Measurements from ENCODE around the gene APMAP.
"Not testable (repeated sequence)": the region's sequence is repeated elsewhere in the genome, so short reads cannot be mapped to it uniquely, and the experiment has no call there.

Gene APMAP

DNA sequence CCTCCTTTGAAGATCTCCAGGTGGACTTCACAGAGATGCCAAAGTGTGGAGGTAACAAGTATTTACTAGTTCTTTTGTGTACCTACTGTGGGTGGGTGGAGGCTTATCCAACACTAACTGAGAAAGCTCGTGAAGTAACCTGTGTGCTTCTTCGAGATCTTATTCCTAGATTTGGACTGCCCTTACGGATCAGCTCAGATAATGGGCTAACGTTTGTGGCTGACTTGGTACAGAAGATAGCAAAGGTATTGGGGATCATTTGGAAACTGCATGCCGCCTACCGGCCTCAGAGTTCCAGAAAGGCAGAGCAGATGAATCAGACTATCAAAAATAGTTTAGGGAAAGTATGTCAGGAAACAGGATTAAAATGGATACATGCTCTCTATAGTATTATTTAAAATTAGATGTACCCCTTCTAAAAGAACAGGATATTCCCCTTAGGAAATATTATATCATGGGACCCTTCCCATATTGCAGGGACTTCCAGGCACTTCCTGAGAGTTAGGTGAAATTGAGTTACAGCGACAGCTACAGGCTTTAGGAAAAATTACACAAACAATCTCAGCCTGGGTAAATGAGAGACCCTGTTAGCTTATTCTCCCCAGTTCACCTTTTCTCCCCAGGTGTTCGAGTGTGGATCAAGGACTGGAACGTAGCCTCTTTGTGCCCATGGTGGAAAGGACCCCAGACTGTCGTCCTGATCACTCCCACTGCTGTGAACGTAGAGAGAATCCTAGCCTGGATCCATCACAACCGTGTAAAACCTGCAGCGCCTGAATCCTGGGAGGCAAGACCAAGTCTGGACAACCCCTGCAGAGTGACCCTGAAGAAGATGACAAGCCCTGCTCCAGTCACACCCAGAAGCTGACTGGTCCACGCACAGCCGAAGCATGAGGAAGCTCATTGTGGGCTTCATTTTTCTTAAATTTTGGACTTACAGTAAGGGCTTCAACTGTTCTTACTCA lies 61.5 kb downstream of the APMAP start:
- not testable (repeated sequence) for DNase-seq (ENCODE audit: low spot score)

DNA sequence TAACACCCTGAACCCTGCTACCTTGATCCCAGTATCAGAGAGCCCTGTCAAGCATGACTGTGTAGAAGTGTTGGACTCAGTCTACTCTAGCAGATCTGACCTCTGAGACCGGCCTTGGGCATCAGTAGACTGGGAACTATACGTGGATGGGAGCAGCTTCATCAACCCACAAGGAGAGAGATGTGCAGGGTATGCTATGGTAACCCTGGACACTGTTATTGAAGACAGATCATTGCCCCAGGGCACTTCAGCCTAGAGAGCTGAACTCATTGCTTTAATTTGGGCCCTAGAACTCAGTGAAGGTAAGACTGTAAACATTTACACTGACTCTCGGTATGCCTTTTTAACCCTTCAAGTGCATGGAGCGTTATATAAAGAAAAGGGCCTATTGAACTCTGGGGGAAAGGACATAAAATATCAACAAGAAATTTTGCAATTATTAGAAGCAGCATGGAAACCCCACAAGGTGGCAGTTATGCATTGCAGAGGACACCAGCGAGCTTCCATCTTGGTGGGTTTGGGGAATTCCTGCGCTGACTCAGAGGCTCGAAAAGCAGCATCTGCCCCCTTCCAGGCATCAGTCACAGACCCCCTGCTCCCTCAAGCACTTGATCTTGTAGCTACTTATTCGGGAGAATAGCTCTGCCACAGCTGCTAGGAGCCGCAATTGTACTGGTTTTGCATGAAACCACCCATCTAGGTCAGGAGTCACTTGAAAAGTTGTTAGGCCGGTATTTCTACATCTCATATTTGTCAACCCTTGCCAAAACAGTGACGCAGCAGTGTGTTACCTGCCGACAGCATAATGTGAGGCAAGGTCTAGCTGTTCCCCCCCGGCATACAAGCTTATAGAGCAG lies 62.5 kb downstream of the APMAP start:
- DNase-seq (ENCODE audit: low spot score) = not testable (repeated sequence)

- not testable (repeated sequence) for DNase-seq (ENCODE audit: low spot score)
Observed at GRCh38 chr20:24929259-24929658, 63.3 kb downstream of the APMAP start.

- not testable (repeated sequence) for DNase-seq (ENCODE audit: low spot score)
Observed at GRCh38 chr20:24920706-24921105, 71.8 kb downstream of the APMAP start.

DNA sequence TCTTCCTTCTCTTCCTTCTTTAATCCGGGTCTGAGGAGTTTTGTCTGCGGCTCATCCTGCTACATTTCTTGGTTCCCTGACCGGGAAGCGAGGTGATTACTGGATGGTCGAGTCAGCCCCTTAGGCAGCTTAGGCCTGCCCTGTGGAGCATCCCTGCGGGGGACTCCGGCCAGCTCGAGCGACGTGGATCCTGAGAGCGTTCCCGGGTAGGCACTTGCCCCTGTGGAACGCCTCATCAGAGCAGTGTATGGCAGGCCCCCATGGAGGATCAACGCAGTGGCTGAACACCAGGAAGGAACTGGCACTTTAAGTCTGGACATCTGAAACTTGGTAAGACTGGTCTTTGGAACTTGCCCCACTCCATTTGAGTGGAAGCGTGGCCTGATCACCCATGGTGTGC lies 72.9 kb downstream of the APMAP start:
- not testable (repeated sequence) for DNase-seq (ENCODE audit: low spot score)

DNA sequence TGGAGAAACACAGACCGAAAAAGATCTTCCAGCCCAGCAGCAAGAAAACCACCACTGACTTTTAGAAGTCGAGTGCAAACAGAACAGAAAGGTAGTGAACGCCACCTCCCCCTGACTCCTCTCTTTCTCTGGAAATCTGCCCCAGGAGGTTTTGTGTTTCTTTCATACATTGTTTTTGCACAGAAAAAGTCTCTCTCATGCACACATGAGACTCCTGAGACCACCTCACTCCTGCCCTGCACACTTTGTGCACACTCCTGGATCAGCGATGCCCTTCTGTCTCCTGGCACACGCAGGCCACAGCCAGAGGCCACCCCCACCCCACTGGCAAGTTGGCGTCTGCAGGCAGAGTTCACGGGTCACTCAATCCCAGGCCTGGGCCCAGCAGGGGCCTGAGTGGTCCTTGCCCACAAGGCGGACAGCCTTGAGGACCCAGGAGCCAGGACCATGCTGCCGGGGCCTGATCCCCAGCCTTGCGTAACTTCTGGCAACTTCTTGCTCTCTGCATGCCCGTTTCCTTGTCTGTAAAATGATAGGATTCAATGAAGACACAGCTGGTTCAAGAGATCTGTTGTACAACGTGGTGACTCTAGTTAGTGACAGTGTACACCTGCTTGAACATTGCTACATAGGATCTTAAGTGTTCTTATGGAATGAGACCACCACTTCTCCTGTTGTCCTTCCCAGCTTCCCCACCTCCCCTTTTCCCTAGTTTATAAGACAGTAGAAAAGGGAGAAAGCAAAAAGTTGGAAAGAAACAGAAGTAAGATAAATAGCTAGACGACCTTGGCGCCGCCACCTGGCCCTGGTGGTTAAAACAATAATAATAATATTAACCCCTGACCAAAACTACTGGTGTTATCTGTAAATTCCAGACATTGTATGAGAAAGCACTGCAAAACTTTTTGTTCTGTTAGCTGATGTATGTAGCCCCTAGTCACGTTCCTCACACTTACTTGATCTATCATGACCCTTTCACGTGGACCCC lies 73.7 kb downstream of the APMAP start:
- DNase-seq (ENCODE audit: low spot score) = no peak

GRCh38 chr20:24917797-24918578 lies 74.6 kb downstream of the APMAP start:
- peak; percentile 20 for DNase-seq (ENCODE audit: low spot score)

DNA sequence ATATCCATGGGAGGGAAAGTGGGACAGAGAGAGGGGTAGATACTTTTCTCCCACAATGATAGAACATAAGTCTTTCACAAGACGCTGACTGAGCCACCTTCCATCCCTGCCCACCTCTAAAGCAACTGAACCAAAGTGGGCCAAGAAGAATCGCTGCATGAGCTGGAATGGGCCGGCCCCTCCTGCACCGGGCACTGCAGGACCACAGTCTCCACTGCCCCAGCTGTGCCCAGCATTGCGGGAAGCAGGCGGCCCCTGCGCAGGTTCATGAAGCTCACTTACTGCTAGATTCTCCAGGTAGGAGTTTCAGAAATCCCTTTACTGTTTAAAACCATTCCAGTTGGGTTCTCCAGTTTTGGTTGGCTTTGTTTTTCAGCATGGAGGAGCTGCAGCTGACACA lies 75.5 kb downstream of the APMAP start:
- DNase-seq (ENCODE audit: low spot score) = no peak

GRCh38 chr20:24916412-24916811 lies 76.1 kb downstream of the APMAP start:
- no peak for DNase-seq (ENCODE audit: low spot score)

- DNase-seq (ENCODE audit: low spot score) = no peak
Observed at GRCh38 chr20:24915892-24916291, 76.7 kb downstream of the APMAP start.

DNA sequence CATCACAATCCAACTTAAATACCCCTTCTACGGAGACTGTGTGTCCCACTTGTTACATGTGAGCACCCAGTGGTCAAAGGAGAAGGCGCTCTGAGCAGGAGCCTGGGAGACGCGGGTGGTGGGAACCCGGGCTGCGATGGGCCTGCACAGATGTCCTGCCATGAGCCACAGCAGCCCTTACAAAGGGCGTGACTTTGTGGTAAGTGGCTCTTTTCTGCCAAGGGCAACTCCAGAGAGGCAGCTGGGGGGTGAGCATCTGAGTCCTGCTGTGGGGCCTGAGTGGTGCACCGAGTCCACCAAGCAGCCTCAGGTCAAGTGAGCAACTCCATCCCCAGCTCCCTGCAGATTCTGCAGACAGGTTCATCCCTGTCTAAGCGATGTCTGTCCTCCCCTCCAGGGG lies 77.1 kb downstream of the APMAP start:
- DNase-seq (ENCODE audit: low spot score) = no peak

DNA sequence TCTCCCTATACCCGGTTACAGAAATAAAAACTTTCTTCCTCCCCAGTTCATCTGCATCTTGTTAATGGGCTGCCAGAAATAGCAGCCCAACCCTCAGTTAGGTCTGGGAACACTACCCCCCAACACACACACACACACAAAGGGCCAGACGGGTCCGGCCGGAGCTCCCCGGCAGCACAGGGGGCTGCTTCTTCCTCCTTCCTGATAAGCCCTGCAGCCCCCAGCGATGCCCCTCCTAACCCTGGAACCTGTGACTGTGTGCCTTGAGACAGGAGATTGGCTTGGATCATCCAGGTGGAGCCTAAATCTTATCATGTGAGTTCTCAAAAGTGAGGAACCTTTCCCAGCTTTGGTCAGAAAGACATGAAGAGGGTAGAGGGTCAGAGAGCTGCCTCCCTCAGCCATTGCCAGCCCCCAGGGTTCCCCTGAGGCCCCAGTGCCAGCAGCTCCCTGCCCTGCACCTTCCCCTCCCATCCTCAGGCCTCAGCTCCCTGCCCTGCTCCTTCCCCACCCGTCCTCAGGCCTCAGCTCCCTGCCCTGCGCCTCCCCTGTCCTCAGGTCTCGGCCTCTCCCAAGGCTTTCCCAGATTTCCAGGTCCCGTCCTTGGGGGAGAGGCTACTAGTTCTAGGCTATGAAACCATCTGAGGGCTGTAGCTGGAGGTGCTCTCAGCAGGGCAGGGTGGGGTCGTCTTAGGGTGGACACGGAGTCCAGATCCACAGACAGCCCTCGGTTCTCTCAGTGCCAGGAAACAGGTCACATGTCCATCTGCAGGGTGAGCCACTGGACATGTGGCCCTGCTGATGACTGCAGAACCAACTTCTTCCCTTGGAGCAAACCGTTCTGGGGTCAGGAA lies 77.9 kb downstream of the APMAP start:
- DNase-seq (ENCODE audit: low spot score) = no peak

GRCh38 chr20:24913076-24913628 lies 79.4 kb downstream of the APMAP start:
- DNase-seq (ENCODE audit: low spot score) = no peak

Data from hematopoietic multipotent progenitor cell treated with erythropoietin and hydrocortisone succinate and interleukin-3 and kit ligand, for 17 days (in vitro differentiated cells).